Measurements from ENCODE around the gene KCND3. TPM values are rescaled to one million over a fixed set of nuclear protein-coding genes. Genes with fewer than 3 reads are reported as not detected.

The KCND3 gene
- total RNA-seq, 1 donor from 2014 or later: 0.86 TPM

DNA sequence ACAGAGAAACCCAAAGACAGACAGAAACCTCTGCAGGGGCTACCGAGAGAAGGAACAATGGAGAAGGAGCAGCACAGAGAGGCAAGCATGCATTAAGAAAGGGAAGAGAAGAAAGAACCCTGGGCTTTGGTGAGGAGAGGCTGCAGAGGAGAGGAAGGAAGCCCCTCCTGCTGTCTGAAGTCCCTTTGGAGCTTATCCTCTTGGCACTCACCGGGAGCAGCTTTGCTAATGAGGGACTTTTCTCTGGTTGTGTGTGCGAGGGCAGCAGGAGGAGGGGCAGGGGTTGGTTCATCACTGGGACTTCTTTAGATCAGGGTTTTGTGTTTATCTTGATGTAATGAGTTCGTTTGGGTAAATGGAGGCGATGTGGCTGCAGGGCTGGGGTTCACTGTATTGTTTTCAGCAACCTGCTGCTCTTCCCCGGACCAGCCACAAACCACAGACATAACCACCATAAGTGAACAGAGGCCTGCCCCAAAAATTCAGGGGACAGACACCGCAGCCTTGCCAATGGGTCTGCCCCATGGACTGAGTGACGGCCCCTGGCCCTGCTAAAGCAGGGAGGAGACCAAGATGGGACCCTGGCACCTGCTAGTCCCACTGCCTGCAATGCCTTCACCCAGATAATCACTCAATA is 100.6 kb downstream of the KCND3 start:
- H3K27ac Mint-ChIP-seq (ENCODE audit: unreplicated experiment): no peak overlapping the region
- H3K4me3 Mint-ChIP-seq: no peak overlapping the region
- DNase-seq (ENCODE audit: low read depth, low spot score): no peak
- H3K36me3 Mint-ChIP-seq (ENCODE audit: low read depth): no peaks in the 10 kb centered on the region
- peaks cover 11% of the 10 kb centered on the region for H3K4me1 Mint-ChIP-seq
- H3K27me3 Mint-ChIP-seq (ENCODE audit: low read depth): peaks cover 21% of the 10 kb centered on the region
- H3K9me3 Mint-ChIP-seq: no peaks in the 10 kb centered on the region
- TF ChIP-seq, protein P1, sequence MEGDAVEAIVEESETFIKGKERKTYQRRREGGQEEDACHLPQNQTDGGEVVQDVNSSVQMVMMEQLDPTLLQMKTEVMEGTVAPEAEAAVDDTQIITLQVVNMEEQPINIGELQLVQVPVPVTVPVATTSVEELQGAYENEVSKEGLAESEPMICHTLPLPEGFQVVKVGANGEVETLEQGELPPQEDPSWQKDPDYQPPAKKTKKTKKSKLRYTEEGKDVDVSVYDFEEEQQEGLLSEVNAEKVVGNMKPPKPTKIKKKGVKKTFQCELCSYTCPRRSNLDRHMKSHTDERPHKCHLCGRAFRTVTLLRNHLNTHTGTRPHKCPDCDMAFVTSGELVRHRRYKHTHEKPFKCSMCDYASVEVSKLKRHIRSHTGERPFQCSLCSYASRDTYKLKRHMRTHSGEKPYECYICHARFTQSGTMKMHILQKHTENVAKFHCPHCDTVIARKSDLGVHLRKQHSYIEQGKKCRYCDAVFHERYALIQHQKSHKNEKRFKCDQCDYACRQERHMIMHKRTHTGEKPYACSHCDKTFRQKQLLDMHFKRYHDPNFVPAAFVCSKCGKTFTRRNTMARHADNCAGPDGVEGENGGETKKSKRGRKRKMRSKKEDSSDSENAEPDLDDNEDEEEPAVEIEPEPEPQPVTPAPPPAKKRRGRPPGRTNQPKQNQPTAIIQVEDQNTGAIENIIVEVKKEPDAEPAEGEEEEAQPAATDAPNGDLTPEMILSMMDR (conservative IDR thresholded peaks at IDR 0.05): no peak

DNA sequence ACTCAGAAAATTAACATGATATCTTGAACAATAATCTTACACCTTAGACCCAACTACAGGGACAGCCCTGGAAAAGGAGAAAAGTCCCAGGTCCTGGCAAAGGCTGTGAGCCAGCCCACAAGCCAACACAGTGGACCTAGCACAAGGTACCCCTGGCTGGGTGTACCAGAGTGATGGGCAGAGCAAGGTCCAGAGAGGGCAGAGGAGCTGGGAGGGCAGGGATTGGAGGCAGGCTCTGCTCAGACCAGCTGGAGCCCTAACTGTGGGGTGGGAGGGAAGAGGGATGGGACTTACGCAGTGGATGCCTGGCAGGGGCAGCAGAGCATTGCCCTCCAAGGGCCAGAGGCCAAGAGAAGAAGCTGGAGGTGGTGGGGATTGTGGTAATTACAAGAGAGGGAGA is 101.6 kb downstream of the KCND3 start:
- DNase-seq (ENCODE audit: low read depth, low spot score): no peak
- H3K9me3 Mint-ChIP-seq: no peaks in the 10 kb centered on the region
- peaks cover 22% of the 10 kb centered on the region for H3K27me3 Mint-ChIP-seq (ENCODE audit: low read depth)
- peaks cover 17% of the 10 kb centered on the region for H3K4me1 Mint-ChIP-seq
- TF ChIP-seq, protein P1 (conservative IDR thresholded peaks at IDR 0.05): no peak
- no peak overlapping the region for H3K4me3 Mint-ChIP-seq
- H3K27ac Mint-ChIP-seq (ENCODE audit: unreplicated experiment): no peak overlapping the region
- no peaks in the 10 kb centered on the region for H3K36me3 Mint-ChIP-seq (ENCODE audit: low read depth)

DNA sequence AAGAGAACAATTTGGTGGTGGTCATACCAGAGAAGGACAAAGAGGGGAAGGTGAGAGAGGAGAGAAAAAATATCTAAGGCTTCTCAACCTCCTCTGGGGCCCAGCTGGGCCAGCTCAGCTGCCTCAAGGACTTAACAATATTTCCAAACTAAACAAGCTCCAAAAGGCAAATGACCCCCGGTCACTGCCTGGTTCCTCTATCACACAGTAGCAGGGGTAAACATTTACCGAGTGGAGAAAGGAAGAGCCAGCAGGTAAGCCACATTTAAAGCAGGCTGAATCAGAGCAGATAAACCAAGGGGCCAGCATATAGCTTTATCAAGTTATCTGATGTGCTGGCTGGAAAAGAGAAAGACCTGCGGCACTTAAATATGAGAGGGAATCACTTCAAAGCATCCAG is 102.1 kb downstream of the KCND3 start:
- H3K4me3 Mint-ChIP-seq: no peak overlapping the region
- no peak overlapping the region for H3K27ac Mint-ChIP-seq (ENCODE audit: unreplicated experiment)
- peaks cover 18% of the 10 kb centered on the region for H3K4me1 Mint-ChIP-seq
- TF ChIP-seq, protein P1 (conservative IDR thresholded peaks at IDR 0.05): no peak
- H3K36me3 Mint-ChIP-seq (ENCODE audit: low read depth): no peaks in the 10 kb centered on the region
- DNase-seq (ENCODE audit: low read depth, low spot score): no peak
- no peaks in the 10 kb centered on the region for H3K9me3 Mint-ChIP-seq
- peaks cover 22% of the 10 kb centered on the region for H3K27me3 Mint-ChIP-seq (ENCODE audit: low read depth)

DNA sequence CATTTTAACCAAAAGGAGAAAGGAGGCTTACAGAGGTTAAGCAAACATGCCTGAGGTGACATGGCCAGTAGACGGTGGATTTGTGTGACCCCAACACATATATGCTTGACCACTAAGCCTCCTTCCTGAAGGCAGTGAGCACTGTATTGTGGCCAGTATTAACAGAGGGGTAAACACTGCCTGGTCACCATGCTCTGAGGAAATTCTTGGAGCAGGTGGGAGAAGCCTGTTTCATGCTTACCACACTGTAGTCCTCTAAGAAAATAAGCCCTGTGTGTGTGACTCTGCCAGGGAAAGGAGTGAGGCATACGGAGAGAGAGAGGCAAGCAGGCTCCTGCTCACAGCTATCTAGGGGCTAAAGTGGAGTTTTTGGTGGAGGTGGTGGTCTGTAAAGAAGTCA is 102.7 kb downstream of the KCND3 start:
- H3K36me3 Mint-ChIP-seq (ENCODE audit: low read depth): no peaks in the 10 kb centered on the region
- TF ChIP-seq, protein P1 (conservative IDR thresholded peaks at IDR 0.05): no peak
- peaks cover 19% of the 10 kb centered on the region for H3K4me1 Mint-ChIP-seq
- no peaks in the 10 kb centered on the region for H3K9me3 Mint-ChIP-seq
- H3K27me3 Mint-ChIP-seq (ENCODE audit: low read depth): peaks cover 22% of the 10 kb centered on the region
- no peak for DNase-seq (ENCODE audit: low read depth, low spot score)
- no peak overlapping the region for H3K27ac Mint-ChIP-seq (ENCODE audit: unreplicated experiment)
- no peak overlapping the region for H3K4me3 Mint-ChIP-seq

DNA sequence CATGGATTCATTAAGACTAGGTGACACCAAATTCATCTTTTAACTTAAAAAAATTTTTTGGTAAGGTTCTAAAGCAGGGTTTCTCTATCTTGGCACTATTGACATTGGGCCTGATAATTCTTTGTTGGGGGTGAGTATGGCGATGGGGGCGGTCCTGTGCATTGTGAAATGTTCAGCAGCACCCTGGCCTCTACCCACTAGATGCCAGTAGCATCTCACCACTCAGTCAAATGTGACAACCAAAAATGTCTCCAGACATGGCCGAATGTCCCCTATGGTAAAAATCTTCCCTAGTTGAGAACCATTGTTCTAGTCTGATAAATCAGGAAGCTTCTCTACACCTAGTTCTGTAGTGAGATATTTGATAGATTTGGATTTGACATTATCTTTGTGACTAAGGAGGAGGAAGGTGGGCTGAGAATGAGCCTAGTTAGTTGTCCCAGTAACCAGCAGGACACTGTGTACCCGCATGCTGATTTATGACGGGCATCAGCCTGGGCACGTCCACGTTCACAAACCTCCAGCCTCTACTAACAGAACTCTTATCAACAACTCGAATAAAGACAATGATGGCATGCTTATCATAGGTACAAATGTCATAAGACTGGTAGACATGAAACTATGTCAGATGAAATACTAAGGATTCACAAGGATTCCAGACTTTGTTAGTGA is 104.6 kb downstream of the KCND3 start:
- Mint-ChIP-seq H3K27ac (ENCODE audit: unreplicated experiment) (no peak overlapping the region), H3K9me3 (no peaks in the 10 kb centered on the region), H3K4me1 (peaks cover 33% of the 10 kb centered on the region), H3K4me3 (no peak overlapping the region), H3K27me3 (ENCODE audit: low read depth) (peaks cover 22% of the 10 kb centered on the region), H3K36me3 (ENCODE audit: low read depth) (no peaks in the 10 kb centered on the region)
- TF ChIP-seq, protein P1 (conservative IDR thresholded peaks at IDR 0.05): no peak
- no peak for DNase-seq (ENCODE audit: low read depth, low spot score)
